Kidney epithelial cell (primary cell): Measurements from ENCODE around the gene DGCR8. TPM values are rescaled to one million over a fixed set of nuclear protein-coding genes. Genes with fewer than 3 reads are reported as not detected.

Source experiments
- DNase-seq: peaks from one replicate; pipeline ENCODE4 v3.0.0-alpha.2; 2010; ENCODE audit warnings: low read depth
- H3K27me3 ChIP-seq: 2 replicates; pipeline ENCODE4 v1.6.0; 2011; ENCODE audit warnings: low read length; ENCODE audit not compliant: control insufficient read depth, insufficient read depth
- H3K36me3 ChIP-seq: 2 replicates; pipeline ENCODE4 v1.5.1; 2011; ENCODE audit warnings: low read length; ENCODE audit not compliant: control insufficient read depth, insufficient read depth
- H3K4me3 ChIP-seq: 2 replicates; pipeline ENCODE4 v1.5.1; 2011; ENCODE audit warnings: low read depth, mild to moderate bottlenecking, control low read depth, low read length
- CTCF ChIP-seq: IDR thresholded peaks from 2 replicates; pipeline ENCODE4 v1.5.1; 2011; ENCODE audit warnings: mild to moderate bottlenecking, moderate library complexity, low read length, control low read depth, inconsistent platforms; ENCODE audit not compliant: insufficient read depth, poor library complexity, severe bottlenecking
- total RNA-seq: library from RNA; depleted of rRNA; stranded (reverse); fragments of >200 nt; gene quantifications from 2 replicates; pipeline ENCODE4 v1.2.3, GENCODE V29; 2015

DGCR8 gene
- total RNA-seq, 1 donor from 2014 or later = 34.0 TPM

GRCh38 chr22:20132686-20133246 is 52.7 kb downstream of the DGCR8 start:
- no peak for TF ChIP-seq CTCF
- Histone ChIP-seq H3K36me3 (no peaks in the 10 kb centered on the region), H3K4me3 (peak overlapping the region; percentile 78), H3K27me3 (no peaks in the 10 kb centered on the region)
- DNase-seq = no peak

GRCh38 chr22:20133930-20134549 is 54.0 kb downstream of the DGCR8 start:
- H3K36me3 ChIP-seq = no peaks in the 10 kb centered on the region
- no peak for TF ChIP-seq CTCF
- no peaks in the 10 kb centered on the region for H3K27me3 ChIP-seq
- H3K4me3 ChIP-seq = no peak overlapping the region
- DNase-seq = no peak

- Histone ChIP-seq H3K36me3 (no peaks in the 10 kb centered on the region), H3K27me3 (no peaks in the 10 kb centered on the region), H3K4me3 (no peak overlapping the region)
- DNase-seq = no peak
- TF ChIP-seq CTCF = no peak
These were observed 55.2 kb downstream of the DGCR8 start for GRCh38 chr22:20135265-20135664.

- H3K4me3 ChIP-seq = no peak overlapping the region
- no peak for TF ChIP-seq CTCF
- no peak for DNase-seq
- no peaks in the 10 kb centered on the region for H3K36me3 ChIP-seq
- no peaks in the 10 kb centered on the region for H3K27me3 ChIP-seq
These were observed 56.0 kb downstream of the DGCR8 start for GRCh38 chr22:20135806-20136602.

GRCh38 chr22:20136603-20136873 is 56.5 kb downstream of the DGCR8 start:
- TF ChIP-seq CTCF = no peak
- no peak overlapping the region for H3K4me3 ChIP-seq
- DNase-seq = no peak
- H3K36me3 ChIP-seq = no peaks in the 10 kb centered on the region
- no peaks in the 10 kb centered on the region for H3K27me3 ChIP-seq
